Measurements from ENCODE around the gene RCOR1.

RCOR1 gene

DNA sequence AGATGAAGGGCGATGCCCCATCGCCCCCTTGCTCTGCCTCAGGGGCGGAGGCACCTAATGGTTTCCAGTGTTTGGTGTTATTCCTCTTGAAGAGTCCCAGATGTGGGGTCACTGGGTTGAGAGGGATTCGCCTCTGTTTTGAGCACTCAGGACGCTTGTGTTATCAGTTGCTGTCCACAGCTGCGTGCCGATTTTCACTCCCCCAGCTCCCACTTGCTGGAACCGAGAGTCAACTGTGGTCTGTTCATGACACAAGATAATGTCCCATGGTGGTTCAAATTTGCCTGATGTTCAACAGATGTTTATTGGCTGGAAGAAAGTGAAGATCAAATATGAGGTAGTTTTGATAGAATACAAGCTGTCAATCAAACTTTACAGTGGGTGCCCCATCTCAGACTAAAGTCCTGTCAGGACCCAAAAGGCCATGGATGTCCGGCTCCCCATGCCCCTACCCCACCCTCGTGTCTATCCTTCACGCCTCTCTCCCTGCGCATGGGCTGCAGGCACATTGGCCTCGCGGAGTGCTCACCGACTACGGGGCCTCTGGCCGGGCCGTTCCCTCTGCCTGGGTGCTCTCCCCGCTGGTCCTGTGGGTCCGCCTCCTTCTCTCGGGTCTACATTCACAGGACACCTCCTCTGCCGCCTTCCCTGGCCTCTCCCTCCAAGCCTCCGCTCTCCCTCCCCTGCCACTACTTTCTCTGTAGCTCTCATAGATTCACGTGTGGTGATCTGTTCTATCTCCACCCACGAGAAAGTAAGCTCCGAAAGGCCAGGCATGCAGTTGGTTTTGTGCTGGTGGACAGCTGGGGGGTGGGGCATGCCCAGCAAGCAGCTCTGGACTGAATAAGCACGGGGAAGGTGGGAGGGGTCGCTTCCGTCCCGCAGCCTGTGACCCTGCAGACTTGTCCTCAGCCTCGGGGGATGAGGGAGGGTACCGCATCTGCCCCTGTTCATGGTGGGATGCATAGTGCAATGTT is 178.0 kb downstream of the RCOR1 start:
- no peak for DNase-seq (ENCODE audit: low read depth)
- TF ChIP-seq, protein P1, sequence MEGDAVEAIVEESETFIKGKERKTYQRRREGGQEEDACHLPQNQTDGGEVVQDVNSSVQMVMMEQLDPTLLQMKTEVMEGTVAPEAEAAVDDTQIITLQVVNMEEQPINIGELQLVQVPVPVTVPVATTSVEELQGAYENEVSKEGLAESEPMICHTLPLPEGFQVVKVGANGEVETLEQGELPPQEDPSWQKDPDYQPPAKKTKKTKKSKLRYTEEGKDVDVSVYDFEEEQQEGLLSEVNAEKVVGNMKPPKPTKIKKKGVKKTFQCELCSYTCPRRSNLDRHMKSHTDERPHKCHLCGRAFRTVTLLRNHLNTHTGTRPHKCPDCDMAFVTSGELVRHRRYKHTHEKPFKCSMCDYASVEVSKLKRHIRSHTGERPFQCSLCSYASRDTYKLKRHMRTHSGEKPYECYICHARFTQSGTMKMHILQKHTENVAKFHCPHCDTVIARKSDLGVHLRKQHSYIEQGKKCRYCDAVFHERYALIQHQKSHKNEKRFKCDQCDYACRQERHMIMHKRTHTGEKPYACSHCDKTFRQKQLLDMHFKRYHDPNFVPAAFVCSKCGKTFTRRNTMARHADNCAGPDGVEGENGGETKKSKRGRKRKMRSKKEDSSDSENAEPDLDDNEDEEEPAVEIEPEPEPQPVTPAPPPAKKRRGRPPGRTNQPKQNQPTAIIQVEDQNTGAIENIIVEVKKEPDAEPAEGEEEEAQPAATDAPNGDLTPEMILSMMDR (conservative IDR thresholded peaks at IDR 0.05; ENCODE audit: control insufficient read depth, insufficient read depth, low read depth, low read length) = no peak

DNA sequence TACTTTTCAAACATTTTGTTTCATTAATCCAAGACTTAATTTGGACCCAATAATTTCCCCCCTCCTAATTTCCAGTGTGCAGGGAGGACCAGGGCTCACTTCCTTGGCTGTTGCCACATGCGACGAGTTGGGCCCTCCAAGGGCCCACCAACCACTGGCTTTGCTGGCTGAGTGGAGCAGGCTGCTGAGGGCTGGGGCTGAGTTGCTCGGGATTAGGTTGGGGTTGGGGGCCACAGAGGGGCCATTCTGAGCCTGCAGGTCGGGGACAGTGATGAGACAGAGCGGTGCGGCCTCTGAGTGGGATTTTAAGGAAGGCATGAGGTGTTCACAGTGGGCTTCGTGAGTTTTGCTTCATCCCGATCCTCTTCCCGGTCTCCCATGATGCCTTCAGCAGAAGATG is 178.7 kb downstream of the RCOR1 start:
- TF ChIP-seq, protein P1 (conservative IDR thresholded peaks at IDR 0.05; ENCODE audit: control insufficient read depth, insufficient read depth, low read depth, low read length) = no peak
- H3K4me3 ChIP-seq (ENCODE audit: control insufficient read depth, low read depth, low read length) = no peak overlapping the region
- DNase-seq (ENCODE audit: low read depth) = no peak

More for the DNA sequence above, 178.0 kb downstream of the RCOR1 start:
- H3K4me3 ChIP-seq (ENCODE audit: control insufficient read depth, low read depth, low read length) = no peak overlapping the region

DNA sequence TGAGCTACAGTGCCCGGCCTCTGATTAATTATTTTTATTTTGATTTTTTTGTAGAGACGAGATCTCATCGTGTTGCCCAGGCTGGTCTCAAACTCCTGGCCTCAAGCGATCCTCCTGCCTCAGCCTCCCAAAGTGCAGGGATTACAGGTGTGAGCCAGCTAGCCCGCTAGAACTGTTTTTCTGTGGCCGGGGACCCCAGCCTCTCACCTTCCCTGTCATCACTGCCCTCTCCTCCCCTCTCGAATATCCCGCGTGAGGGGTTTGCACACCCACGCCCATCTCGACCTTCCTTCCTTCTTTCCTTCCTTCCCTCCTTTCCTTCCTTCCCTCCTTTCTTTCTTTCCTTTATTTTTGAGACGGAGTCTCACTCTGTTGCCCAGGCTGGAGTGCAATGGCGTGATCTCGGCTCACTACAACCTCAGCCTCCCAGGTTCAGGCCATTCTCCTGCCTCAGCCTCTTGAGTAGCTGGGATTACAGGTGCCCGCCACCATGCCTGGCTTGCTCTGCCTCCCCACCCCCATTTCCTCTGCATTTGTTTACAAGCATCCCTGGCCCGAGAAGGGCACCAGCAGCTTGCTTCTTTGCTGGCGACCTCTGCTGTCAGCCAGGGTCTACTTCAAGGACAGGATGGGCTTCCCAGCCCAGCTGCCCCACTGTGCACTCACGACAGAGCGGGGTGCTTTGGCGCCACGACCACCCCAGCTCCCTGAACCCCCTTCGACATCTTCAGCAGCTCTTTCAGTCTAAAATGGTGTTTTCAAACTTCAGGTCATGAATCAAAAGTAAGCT is 180.5 kb downstream of the RCOR1 start:
- DNase-seq (ENCODE audit: low read depth) = no peak
- TF ChIP-seq, protein P1 (conservative IDR thresholded peaks at IDR 0.05; ENCODE audit: control insufficient read depth, insufficient read depth, low read depth, low read length) = no peak
- no peak overlapping the region for H3K4me3 ChIP-seq (ENCODE audit: control insufficient read depth, low read depth, low read length)

DNA sequence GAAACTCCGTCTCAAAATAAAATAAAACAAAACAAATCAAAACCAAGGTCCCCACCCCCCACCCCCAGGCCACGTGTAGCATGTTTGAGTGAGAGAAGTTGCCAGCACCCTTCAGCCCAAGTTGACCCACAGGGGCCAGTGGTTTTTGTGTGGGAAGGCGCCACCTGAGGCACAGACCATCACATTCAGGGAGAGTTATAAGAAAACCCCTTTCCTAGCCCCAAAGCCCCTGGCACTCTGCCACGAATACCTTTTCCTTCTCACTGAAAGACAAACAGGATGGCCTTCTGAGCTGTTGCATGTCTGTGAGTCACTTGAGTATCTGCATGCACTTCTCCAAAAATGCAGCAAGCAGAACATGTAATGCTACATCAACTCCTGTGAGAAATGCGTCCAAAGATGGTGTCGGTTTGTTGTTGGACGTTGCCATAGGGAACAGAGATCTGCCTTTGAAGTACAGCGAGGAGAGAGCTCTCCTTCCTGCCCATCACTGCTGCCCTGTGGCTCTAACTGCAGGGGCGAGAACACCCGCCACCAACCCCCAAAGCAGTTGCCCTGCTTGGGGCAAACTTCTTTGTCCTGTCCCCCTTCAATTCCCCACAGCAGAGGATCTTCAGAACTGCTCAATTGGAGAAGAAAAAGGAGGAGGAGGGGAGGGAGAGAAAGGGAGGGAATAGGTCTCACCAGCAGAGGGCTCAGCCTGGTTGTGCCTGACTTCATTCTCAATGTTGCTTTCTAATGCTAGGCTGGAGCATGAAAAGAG is 182.1 kb downstream of the RCOR1 start:
- no peak overlapping the region for H3K4me3 ChIP-seq (ENCODE audit: control insufficient read depth, low read depth, low read length)
- TF ChIP-seq, protein P1 (conservative IDR thresholded peaks at IDR 0.05; ENCODE audit: control insufficient read depth, insufficient read depth, low read depth, low read length) = peak; percentile 97
- peak; percentile 77 for DNase-seq (ENCODE audit: low read depth)

DNA sequence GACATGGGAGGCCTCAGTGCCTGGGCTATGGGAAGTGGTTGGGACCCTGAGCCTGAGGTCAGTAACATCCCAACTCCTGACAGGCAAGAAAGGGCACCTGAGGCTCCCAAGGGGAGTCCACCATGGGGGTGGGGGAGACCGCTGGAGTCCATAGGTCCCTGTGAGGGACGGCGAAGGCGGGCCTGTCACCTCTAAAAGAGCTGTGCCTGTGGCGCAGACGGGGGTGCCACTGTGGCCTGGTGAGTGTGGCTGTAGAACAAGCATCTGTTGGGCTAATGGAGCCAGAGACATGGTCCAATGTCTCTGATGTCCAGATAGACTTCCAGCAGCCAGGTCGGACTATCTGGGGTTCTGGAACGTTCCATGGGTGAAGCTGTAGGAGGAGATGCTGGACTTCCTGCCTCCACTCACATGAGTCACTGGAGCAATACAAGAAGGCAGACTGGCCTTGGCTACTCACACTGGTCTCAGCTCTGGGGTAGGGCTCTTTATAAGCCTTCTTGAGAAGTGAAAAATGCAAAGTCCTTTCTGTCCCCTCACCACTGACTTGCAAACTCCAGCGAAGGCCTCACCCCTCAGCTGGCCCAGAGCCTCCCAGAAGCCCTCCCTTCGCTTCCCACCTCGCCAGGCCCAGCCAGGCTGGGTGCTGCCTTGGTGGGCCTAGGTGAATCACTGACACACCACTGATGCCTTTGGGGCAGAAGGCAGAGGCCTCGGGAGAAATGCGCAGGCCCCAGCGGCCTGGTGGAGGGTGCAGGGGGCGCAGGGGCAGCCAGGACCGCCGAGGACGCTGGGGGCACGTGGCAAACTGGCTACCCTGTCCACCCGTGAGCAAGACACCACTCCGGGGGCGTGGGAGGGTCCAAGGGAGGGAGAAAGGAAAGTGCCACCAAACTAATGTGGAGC is 183.7 kb downstream of the RCOR1 start:
- H3K4me3 ChIP-seq (ENCODE audit: control insufficient read depth, low read depth, low read length) = no peak overlapping the region
- TF ChIP-seq, protein P1 (conservative IDR thresholded peaks at IDR 0.05; ENCODE audit: control insufficient read depth, insufficient read depth, low read depth, low read length) = no peak
- DNase-seq (ENCODE audit: low read depth) = peak; percentile 78
